Lung (tissue), 12 donors: ENCODE measurements around the gene COBL. TPM values are rescaled to one million over a fixed set of nuclear protein-coding genes. Genes with fewer than 3 reads are reported as not detected.

Source experiments
- ATAC-seq: fragments of 200-7000 bp; cut with Tn5 transposase; one replicate; pipeline ENCODE4 v1.9.1; 2020; ENCODE audit warnings: moderate number of reproducible peaks; ENCODE audit not compliant: insufficient read depth, low FRiP score
- DNase-seq, 3 donors: peaks; one replicate each; pipeline ENCODE4 v3.0.0-alpha.2; 2013 to 2017
- H3K27ac ChIP-seq, 2 donors: one replicate each; pipeline ENCODE4 v1.5.1; 2013; ENCODE audit warnings: mild to moderate bottlenecking in 2 of 2, moderate library complexity in 2 of 2, control low read depth in 1 of 2, inconsistent platforms in 1 of 2, low read depth in 1 of 2, low read length in 1 of 2
- H3K27me3 ChIP-seq, 3 donors: one replicate each; pipeline ENCODE4 v1.5.1; 2013; ENCODE audit warnings: low read length in 2 of 3; ENCODE audit not compliant: control insufficient read depth in 3 of 3, insufficient read depth in 3 of 3
- H3K36me3 ChIP-seq, 4 donors: one replicate each; pipeline ENCODE4 v1.5.1; 2013; ENCODE audit warnings: low read length in 4 of 4, mild to moderate bottlenecking in 1 of 4, moderate library complexity in 1 of 4; ENCODE audit not compliant: control insufficient read depth in 4 of 4, insufficient read depth in 4 of 4
- H3K4me1 ChIP-seq, 5 donors: one replicate each; pipeline ENCODE4 v1.5.1; 2013; ENCODE audit warnings: low read length in 5 of 5, mild to moderate bottlenecking in 2 of 5, moderate library complexity in 1 of 5; ENCODE audit not compliant: control insufficient read depth in 5 of 5, insufficient read depth in 5 of 5
- H3K4me3 ChIP-seq: one replicate; pipeline ENCODE4 v1.5.1; 2013; ENCODE audit warnings: mild to moderate bottlenecking, control low read depth, moderate library complexity
- H3K9ac ChIP-seq, 2 donors: one replicate each; pipeline ENCODE4 v1.5.1; 2013; ENCODE audit warnings: low read length in 2 of 2, control low read depth in 1 of 2; ENCODE audit not compliant: insufficient read depth in 1 of 2
- H3K9me3 ChIP-seq, 4 donors: one replicate each; pipeline ENCODE4 v1.5.1; 2013; ENCODE audit warnings: low read length in 3 of 4, mild to moderate bottlenecking in 1 of 4, moderate library complexity in 1 of 4; ENCODE audit not compliant: control insufficient read depth in 4 of 4, insufficient read depth in 3 of 4
- WGBS, 2 donors: extraction: QIAGEN DNeasy Blood & Tissue Kit; methylation state at CpG; one replicate each; pipeline ENCODE4 v1.1.7; 2013; 5-methylcytosine and 5-hydroxymethylcytosine counted together
- polyA plus RNA-seq, 2 donors: library from polyadenylated mRNA; stranded (reverse); fragments of 200-250 nt; gene quantifications; one replicate each; pipeline ENCODE4 v1.2.1, GENCODE V29; 2013
- total RNA-seq, 2 donors: library from RNA; depleted of rRNA in 1 of 2; stranded (reverse); fragments of >200 nt in 1 of 2; gene quantifications; one replicate each; pipeline ENCODE4 v1.2.1, GENCODE V29; 2014 to 2021
- TF ChIP-seq, protein P1 (sequence below): IDR thresholded peaks from 2 replicates; pipeline ENCODE4 v1.5.1; 2012; ENCODE audit warnings: mild to moderate bottlenecking; ENCODE audit errors: control extremely low read depth, extremely low read depth
- donor health status: control.
- donor health status: control.
- donor health status: Bipolar disorder and iron deficiency.
- donor health status: healthy.
- donor health status: DM: yes; HTN: yes; CAD: no.

COBL gene
- total and polyA plus RNA-seq, 4 donors = 6.3 to 38.1 (median 15.0) TPM

- ATAC-seq (no peak), DNase-seq (no peak)
- no peaks in the 10 kb centered on the region for H3K27me3 ChIP-seq
- TF ChIP-seq, protein P1, sequence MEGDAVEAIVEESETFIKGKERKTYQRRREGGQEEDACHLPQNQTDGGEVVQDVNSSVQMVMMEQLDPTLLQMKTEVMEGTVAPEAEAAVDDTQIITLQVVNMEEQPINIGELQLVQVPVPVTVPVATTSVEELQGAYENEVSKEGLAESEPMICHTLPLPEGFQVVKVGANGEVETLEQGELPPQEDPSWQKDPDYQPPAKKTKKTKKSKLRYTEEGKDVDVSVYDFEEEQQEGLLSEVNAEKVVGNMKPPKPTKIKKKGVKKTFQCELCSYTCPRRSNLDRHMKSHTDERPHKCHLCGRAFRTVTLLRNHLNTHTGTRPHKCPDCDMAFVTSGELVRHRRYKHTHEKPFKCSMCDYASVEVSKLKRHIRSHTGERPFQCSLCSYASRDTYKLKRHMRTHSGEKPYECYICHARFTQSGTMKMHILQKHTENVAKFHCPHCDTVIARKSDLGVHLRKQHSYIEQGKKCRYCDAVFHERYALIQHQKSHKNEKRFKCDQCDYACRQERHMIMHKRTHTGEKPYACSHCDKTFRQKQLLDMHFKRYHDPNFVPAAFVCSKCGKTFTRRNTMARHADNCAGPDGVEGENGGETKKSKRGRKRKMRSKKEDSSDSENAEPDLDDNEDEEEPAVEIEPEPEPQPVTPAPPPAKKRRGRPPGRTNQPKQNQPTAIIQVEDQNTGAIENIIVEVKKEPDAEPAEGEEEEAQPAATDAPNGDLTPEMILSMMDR = no peak
- no peak overlapping the region for H3K4me3 ChIP-seq
- H3K9me3 ChIP-seq = peaks cover 0 to under 1% (median 0%) of the 10 kb centered on the region in 4 donors
- 87 to 97% methylated on average over 5 of the region's 5 CpGs for WGBS, 2 donors
- no peaks in the 10 kb centered on the region for H3K36me3 ChIP-seq
- H3K9ac ChIP-seq = no peak overlapping the region
- peaks cover 0 to 9% (median 0%) of the 10 kb centered on the region in 5 donors for H3K4me1 ChIP-seq
- no peak overlapping the region for H3K27ac ChIP-seq
Measured at GRCh38 chr7:51298912-51299311, 17.7 kb downstream of the COBL start.

DNA sequence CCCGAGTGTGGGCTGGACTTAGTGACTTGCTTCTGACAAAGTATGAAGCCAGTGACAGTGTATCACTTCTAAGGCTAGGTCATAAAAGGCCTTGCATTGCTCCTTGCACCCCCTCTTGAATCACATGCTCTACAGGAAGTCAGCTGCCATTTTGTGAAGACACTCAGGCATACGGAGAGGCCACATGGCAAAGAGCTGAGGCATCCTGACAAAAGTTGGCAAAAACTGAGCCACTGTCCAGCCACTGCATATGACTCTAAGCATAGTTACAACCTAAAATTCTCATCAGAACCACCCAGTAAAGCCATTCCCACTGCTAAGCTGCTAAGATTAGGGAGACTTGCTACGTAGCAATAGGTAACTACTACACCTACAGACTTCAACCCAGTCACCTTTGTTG is 18.6 kb downstream of the COBL start:
- no peaks in the 10 kb centered on the region for H3K36me3 ChIP-seq
- DNase-seq (no peak), ATAC-seq (no peak)
- TF ChIP-seq, protein P1 = no peak
- H3K9ac ChIP-seq = no peak overlapping the region
- no peaks in the 10 kb centered on the region for H3K9me3 ChIP-seq
- no peak overlapping the region for H3K4me3 ChIP-seq
- WGBS, 2 donors = 87 to 92% methylated on average over 3 of the region's 3 CpGs
- no peak overlapping the region for H3K27ac ChIP-seq
- H3K4me1 ChIP-seq = peaks cover 0 to 4% (median 2%) of the 10 kb centered on the region in 5 donors
- H3K27me3 ChIP-seq = no peaks in the 10 kb centered on the region

- WGBS, 2 donors = 54 to 77% methylated on average over 3 of the region's 3 CpGs
Measured at GRCh38 chr7:51295440-51296245, 21.0 kb downstream of the COBL start.

More at GRCh38 chr7:51295440-51296245, 21.0 kb downstream of the COBL start:
- H3K36me3 ChIP-seq = no peaks in the 10 kb centered on the region
- no peak overlapping the region for H3K9ac ChIP-seq
- peak overlapping the region in 1 of 2 donors; percentile 70 for H3K27ac ChIP-seq
- no peak overlapping the region for H3K4me3 ChIP-seq
- ATAC-seq = no peak
- TF ChIP-seq, protein P1 = no peak
- no peaks in the 10 kb centered on the region for H3K27me3 ChIP-seq
- no peaks in the 10 kb centered on the region for H3K9me3 ChIP-seq
- no peak for DNase-seq
- H3K4me1 ChIP-seq = peaks cover 0 to 14% (median 4%) of the 10 kb centered on the region in 5 donors
